GM21423 (cell line): ENCODE results near the gene MSTN.
"Not testable (repeated sequence)": the region's sequence is repeated elsewhere in the genome, so short reads cannot be mapped to it uniquely, and the experiment has no call there.

Source experiments
- ATAC-seq: cut with Tn5 transposase; IDR thresholded peaks from one replicate; pipeline ENCODE4 v1.9.1; 2021; ENCODE audit warnings: mild to moderate bottlenecking, moderate library complexity; ENCODE audit not compliant: unreplicated experiment

MSTN gene

GRCh38 chr2:190065839-190066238 is 3.3 kb upstream of the MSTN start:
- ATAC-seq: no peak

GRCh38 chr2:190063624-190064023 is 1.1 kb upstream of the MSTN start:
- ATAC-seq: no peak

GRCh38 chr2:190062053-190062452 is 476 bp downstream of the MSTN start:
- no peak for ATAC-seq

- no peak for ATAC-seq
These were observed 1.9 kb downstream of the MSTN start for GRCh38 chr2:190060626-190061025.

GRCh38 chr2:190060019-190060418 is 2.5 kb downstream of the MSTN start:
- no peak for ATAC-seq

- no peak for ATAC-seq
These were observed 9.1 kb downstream of the MSTN start for GRCh38 chr2:190053426-190053825.

GRCh38 chr2:190052307-190052706 is 10.2 kb downstream of the MSTN start:
- ATAC-seq: no peak

GRCh38 chr2:190051223-190051622 is 11.3 kb downstream of the MSTN start:
- no peak for ATAC-seq

GRCh38 chr2:190050001-190050400 is 12.5 kb downstream of the MSTN start:
- no peak for ATAC-seq

GRCh38 chr2:190044866-190045265 is 17.7 kb downstream of the MSTN start:
- no peak for ATAC-seq

- no peak for ATAC-seq
These were observed 19.1 kb downstream of the MSTN start for GRCh38 chr2:190043441-190043840.

- ATAC-seq: no peak
These were observed 26.5 kb downstream of the MSTN start for GRCh38 chr2:190036071-190036470.

GRCh38 chr2:190034417-190034816 is 28.1 kb downstream of the MSTN start:
- ATAC-seq: not testable (repeated sequence)

GRCh38 chr2:190031969-190032618 is 30.4 kb downstream of the MSTN start:
- ATAC-seq: peak; percentile 67

- ATAC-seq: no peak
These were observed 38.7 kb downstream of the MSTN start for GRCh38 chr2:190023860-190024259.

- ATAC-seq: no peak
These were observed 41.8 kb downstream of the MSTN start for GRCh38 chr2:190020720-190021119.

- ATAC-seq: no peak
These were observed 44.7 kb downstream of the MSTN start for GRCh38 chr2:190017837-190018236.

- not testable (repeated sequence) for ATAC-seq
These were observed 46.6 kb downstream of the MSTN start for GRCh38 chr2:190015969-190016368.
